ENCODE data around the gene PPP1R13L. TPM values are rescaled to one million over a fixed set of nuclear protein-coding genes. Genes with fewer than 3 reads are reported as not detected.
A peak's percentile ranks its signal among the peaks of the same experiment; 100 is the strongest.

The PPP1R13L gene
- total and polyA plus RNA-seq, 8 donors = 12.9 to 51.4 (median 17.0) TPM

DNA sequence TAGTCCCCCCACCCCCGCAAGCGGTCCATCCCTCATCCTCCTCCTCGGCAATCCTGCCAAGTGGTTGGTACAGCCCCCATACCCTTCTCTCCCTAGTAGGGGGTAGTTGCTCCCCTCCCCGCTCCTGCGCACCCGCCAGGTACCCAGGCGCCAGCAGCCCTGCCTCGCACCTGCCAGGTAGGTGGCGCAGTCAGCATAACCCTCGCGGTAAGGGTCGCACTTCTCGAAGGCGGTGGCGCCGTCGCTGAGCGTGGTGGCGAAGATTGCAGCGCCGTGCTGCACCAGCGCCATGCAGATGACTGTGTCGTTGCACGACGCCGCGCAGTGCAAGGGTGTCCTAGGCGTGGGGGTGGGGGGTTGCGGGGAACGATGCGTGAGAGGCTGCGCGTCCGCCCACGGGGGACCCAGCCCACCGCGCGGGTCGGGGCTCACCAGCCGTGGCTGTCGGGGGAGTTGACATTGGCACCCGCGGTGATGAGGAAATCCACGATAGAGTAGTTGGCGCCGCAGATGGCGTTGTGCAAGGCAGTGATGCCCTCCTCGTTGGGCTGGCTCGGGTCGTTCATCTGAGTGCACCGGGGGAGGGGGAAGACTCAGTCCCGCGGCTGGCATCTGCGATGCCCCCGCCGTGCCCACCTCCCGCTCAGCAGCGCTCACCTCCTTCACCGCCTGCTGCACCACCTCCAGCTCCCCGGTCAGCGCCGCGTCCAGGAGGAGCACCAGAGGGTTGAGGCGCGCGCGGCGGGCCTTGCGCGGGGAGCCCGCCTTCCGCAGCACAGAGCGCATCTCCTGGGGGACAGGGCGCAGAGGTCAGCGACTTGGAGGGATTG is 19.3 kb downstream of the PPP1R13L start:
- TF ChIP-seq, protein P1, sequence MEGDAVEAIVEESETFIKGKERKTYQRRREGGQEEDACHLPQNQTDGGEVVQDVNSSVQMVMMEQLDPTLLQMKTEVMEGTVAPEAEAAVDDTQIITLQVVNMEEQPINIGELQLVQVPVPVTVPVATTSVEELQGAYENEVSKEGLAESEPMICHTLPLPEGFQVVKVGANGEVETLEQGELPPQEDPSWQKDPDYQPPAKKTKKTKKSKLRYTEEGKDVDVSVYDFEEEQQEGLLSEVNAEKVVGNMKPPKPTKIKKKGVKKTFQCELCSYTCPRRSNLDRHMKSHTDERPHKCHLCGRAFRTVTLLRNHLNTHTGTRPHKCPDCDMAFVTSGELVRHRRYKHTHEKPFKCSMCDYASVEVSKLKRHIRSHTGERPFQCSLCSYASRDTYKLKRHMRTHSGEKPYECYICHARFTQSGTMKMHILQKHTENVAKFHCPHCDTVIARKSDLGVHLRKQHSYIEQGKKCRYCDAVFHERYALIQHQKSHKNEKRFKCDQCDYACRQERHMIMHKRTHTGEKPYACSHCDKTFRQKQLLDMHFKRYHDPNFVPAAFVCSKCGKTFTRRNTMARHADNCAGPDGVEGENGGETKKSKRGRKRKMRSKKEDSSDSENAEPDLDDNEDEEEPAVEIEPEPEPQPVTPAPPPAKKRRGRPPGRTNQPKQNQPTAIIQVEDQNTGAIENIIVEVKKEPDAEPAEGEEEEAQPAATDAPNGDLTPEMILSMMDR (IDR thresholded peaks at IDR 0.05) = no peak
- no peak for DNase-seq
- Histone ChIP-seq H3K4me3 (no peak overlapping the region), H3K27ac (no peak overlapping the region), H3K4me1 (peaks cover 2 to 10% of the 10 kb centered on the region in 2 donors), H3K36me3 (no peaks in the 10 kb centered on the region), H3K27me3 (peaks cover 13 to 45% of the 10 kb centered on the region in 2 donors), H3K9me3 (no peaks in the 10 kb centered on the region)
- intact Hi-C loops (cut with DNase I) = no loop called here
- ATAC-seq = peak; percentile 45

DNA sequence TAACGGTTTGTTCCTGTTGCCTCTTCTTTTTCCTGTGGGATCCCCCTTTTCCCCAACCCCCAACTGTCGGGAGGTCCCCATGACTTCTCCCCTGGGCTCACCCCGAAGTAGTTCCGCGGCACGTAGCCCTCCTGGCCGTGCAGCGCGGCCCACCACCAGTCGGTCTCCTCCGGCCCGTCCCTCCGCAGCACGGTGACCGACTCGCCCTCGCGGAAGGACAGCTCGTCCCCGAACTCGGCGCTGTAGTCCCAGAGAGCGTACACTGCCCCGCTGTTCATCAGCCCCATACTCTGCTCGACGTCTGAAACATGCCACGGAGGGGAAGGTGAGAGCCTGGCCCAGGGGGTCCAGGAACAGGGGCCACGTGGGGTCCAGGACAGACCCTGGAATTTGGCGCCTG is 22.4 kb downstream of the PPP1R13L start:
- DNase-seq (no peak), ATAC-seq (no peak)
- Histone ChIP-seq H3K27me3 (peaks cover 13 to 39% of the 10 kb centered on the region in 2 donors), H3K36me3 (no peaks in the 10 kb centered on the region), H3K4me1 (peaks cover 2 to 10% of the 10 kb centered on the region in 2 donors), H3K4me3 (no peak overlapping the region), H3K27ac (no peak overlapping the region), H3K9me3 (no peaks in the 10 kb centered on the region)
- intact Hi-C loops (cut with DNase I) = no loop called here
- TF ChIP-seq, protein P1 (IDR thresholded peaks at IDR 0.05) = no peak

- H3K36me3 ChIP-seq = no peaks in the 10 kb centered on the region
- TF ChIP-seq, protein P1 (IDR thresholded peaks at IDR 0.05) = no peak
- H3K27ac ChIP-seq = no peak overlapping the region
- DNase-seq (no peak), ATAC-seq (no peak)
- H3K27me3 ChIP-seq = peaks cover 2 to 16% of the 10 kb centered on the region in 2 donors
- intact Hi-C loops (cut with DNase I) = no loop called here
- peaks cover 0 to under 1% of the 10 kb centered on the region in 2 donors for H3K4me1 ChIP-seq
- H3K4me3 ChIP-seq = no peak overlapping the region
- H3K9me3 ChIP-seq = no peaks in the 10 kb centered on the region
Measured at GRCh38 chr19:45380107-45380506, 24.8 kb downstream of the PPP1R13L start.

GRCh38 chr19:45376045-45376724 is 28.7 kb downstream of the PPP1R13L start:
- TF ChIP-seq, protein P1 (IDR thresholded peaks at IDR 0.05) = no peak
- Histone ChIP-seq H3K4me1 (peaks cover 0 to 3% of the 10 kb centered on the region in 2 donors), H3K27ac (peak overlapping the region in 1 of 2 donors; percentile 13), H3K36me3 (no peaks in the 10 kb centered on the region), H3K4me3 (no peak overlapping the region), H3K9me3 (no peaks in the 10 kb centered on the region), H3K27me3 (no peaks in the 10 kb centered on the region)
- DNase-seq (peak in 2 of 4 donors; percentile 12 to 43), ATAC-seq (peak; percentile 68)
- intact Hi-C loops (cut with DNase I) = no loop called here
